WTC11 (cell line): ENCODE measurements around the gene POLR3B. TPM values are rescaled to one million over a fixed set of nuclear protein-coding genes. Genes with fewer than 3 reads are reported as not detected.

Experiments
- ATAC-seq: fragments of 200-7000 bp; cut with Tn5 transposase; 2 replicates; pipeline ENCODE4 v1.10.0; 2021; ENCODE audit warnings: mild to moderate bottlenecking, moderate library complexity
- CTCF ChIA-PET: fragments of 300-600 bp; sonication (Branson Sonifier 250); formaldehyde crosslinking; loops from one replicate; lab custom pipeline; 2021; ENCODE audit warnings: antibody characterized with exemption; lab: Charles Lee
- POLR2A ChIA-PET: fragments of 350-600 bp; sonication (Branson Sonifier 250); formaldehyde crosslinking; loops from one replicate; lab custom pipeline; 2021; ENCODE audit warnings: antibody characterized with exemption; lab: Charles Lee
- DNase-seq: peaks from one replicate; pipeline ENCODE4 v3.0.0; 2021; ENCODE audit warnings: low spot score
- H3K27ac Mint-ChIP-seq: 2 replicates; pipeline ENCODE4 v1.8.0; 2021; ENCODE audit warnings: mixed read lengths
- H3K27me3 Mint-ChIP-seq: 2 replicates; pipeline ENCODE4 v1.8.0; 2021; ENCODE audit warnings: low read depth, mild to moderate bottlenecking, moderate library complexity, mixed read lengths
- H3K36me3 Mint-ChIP-seq: 2 replicates; pipeline ENCODE4 v1.8.0; 2021; ENCODE audit warnings: mixed read lengths
- H3K4me1 Mint-ChIP-seq: 2 replicates; pipeline ENCODE4 v1.8.0; 2022; ENCODE audit warnings: mixed read lengths
- H3K4me3 Mint-ChIP-seq: 2 replicates; pipeline ENCODE4 v1.8.0; 2021; ENCODE audit warnings: mild to moderate bottlenecking, moderate library complexity, mixed read lengths
- H3K9me3 Mint-ChIP-seq: 2 replicates; pipeline ENCODE4 v1.8.0; 2021; ENCODE audit warnings: mixed read lengths
- AR ChIP-seq: fragments of 250-450 bp; sonication (Bioruptor Pico); IDR thresholded peaks from 2 replicates; pipeline ENCODE4 v1.9.0; 2021; ENCODE audit warnings: mild to moderate bottlenecking
- ATF6 ChIP-seq: sonication (generic); formaldehyde crosslinking; IDR thresholded peaks from 2 replicates; pipeline ENCODE4 v1.8.1; 2023; ENCODE audit warnings: mild to moderate bottlenecking, missing genetic modification reagents
- CBFB ChIP-seq: sonication (generic); formaldehyde crosslinking; IDR thresholded peaks from 2 replicates; pipeline ENCODE4 v1.8.1; 2022; ENCODE audit warnings: mild to moderate bottlenecking, low read depth, missing genetic modification reagents
- CREB1 ChIP-seq: sonication (generic); formaldehyde crosslinking; IDR thresholded peaks from 2 replicates; pipeline ENCODE4 v1.8.0; 2023; ENCODE audit warnings: mild to moderate bottlenecking, missing genetic modification reagents
- FOXJ3 ChIP-seq: sonication (generic); formaldehyde crosslinking; IDR thresholded peaks from 2 replicates; pipeline ENCODE4 v1.9.0; 2021; ENCODE audit warnings: missing genetic modification reagents, mild to moderate bottlenecking, borderline replicate concordance
- JUN ChIP-seq: sonication (generic); formaldehyde crosslinking; IDR thresholded peaks from 2 replicates; pipeline ENCODE4 v1.8.0; 2023; ENCODE audit warnings: mild to moderate bottlenecking, missing genetic modification reagents
- PRDM15 ChIP-seq: sonication (generic); formaldehyde crosslinking; IDR thresholded peaks from 2 replicates; pipeline ENCODE4 v1.8.0; 2022; ENCODE audit warnings: missing genetic modification reagents
- SMAD3 ChIP-seq: sonication (generic); formaldehyde crosslinking; IDR thresholded peaks from 2 replicates; pipeline ENCODE4 v1.8.0; 2022; ENCODE audit warnings: missing genetic modification reagents, mild to moderate bottlenecking, borderline replicate concordance
- SP1 ChIP-seq: sonication (generic); formaldehyde crosslinking; conservative IDR thresholded peaks from 2 replicates; pipeline ENCODE4 v1.8.1; 2022; ENCODE audit warnings: missing genetic modification reagents
- USF1 ChIP-seq: sonication (generic); formaldehyde crosslinking; IDR thresholded peaks from 2 replicates; pipeline ENCODE4 v1.8.0; 2022; ENCODE audit warnings: mild to moderate bottlenecking, missing genetic modification reagents
- USF2 ChIP-seq: sonication (generic); formaldehyde crosslinking; IDR thresholded peaks from 2 replicates; pipeline ENCODE4 v1.8.1; 2023; ENCODE audit warnings: mild to moderate bottlenecking, missing genetic modification reagents, moderate library complexity
- ZNF671 ChIP-seq: fragments of 250-450 bp; sonication (Bioruptor Pico); IDR thresholded peaks from 2 replicates; pipeline ENCODE4 v1.8.0; 2021; ENCODE audit warnings: mild to moderate bottlenecking
- total RNA-seq: library from RNA; stranded (reverse); gene quantifications from 3 replicates; pipeline ENCODE4 v1.2.3, GENCODE V29; 2021

The POLR3B gene
- total RNA-seq, 1 experiment from 2014 or later, result 9.0 TPM

GRCh38 chr12:106344131-106344530, 13.4 kb upstream of the POLR3B start:
- Mint-ChIP-seq H3K4me3 (no peak overlapping the region), H3K36me3 (no peaks in the 10 kb centered on the region), H3K27me3 (no peaks in the 10 kb centered on the region), H3K27ac (no peak overlapping the region), H3K4me1 (0 out of 2 replicates have a peak, but pooled peaks cover 3% of the 10 kb centered on the region), H3K9me3 (no peaks in the 10 kb centered on the region)
- CTCF ChIA-PET, result interaction anchor here (2.7 kb wide), 1 partner anchor 14 kb away, joined by 19 read pairs; the partner anchor contains the start of gene POLR3B
- ATAC-seq, result no peak
- POLR2A ChIA-PET, result no interaction called here
- DNase-seq, result no peak
- no peak for TF ChIP-seq SP1 (CRISPR knock-in tag)
- no peak for TF ChIP-seq FOXJ3 (CRISPR knock-in tag)
- TF ChIP-seq ZNF671, result no peak
- no peak for TF ChIP-seq JUN
- no peak for TF ChIP-seq AR (CRISPR knock-in tag)
- no peak for TF ChIP-seq PRDM15
- TF ChIP-seq CREB1 (CRISPR knock-in tag), result no peak
- no peak for TF ChIP-seq USF1 (CRISPR knock-in tag)
- TF ChIP-seq ATF6 (CRISPR knock-in tag), result no peak
- no peak for TF ChIP-seq SMAD3 (CRISPR knock-in tag)

GRCh38 chr12:106345746-106346145, 11.8 kb upstream of the POLR3B start:
- ATAC-seq, result peak; percentile 100
- no peaks in the 10 kb centered on the region for H3K9me3 Mint-ChIP-seq
- POLR2A ChIA-PET, result no interaction called here
- CTCF ChIA-PET, result interaction anchor here (0.8 to 2.7 kb wide), 13 partner anchors 10 to 574 kb away, joined by 3 to 19 read pairs (median 5); partner anchors contain the start of gene POLR3B
- H3K4me1 Mint-ChIP-seq, result 0 out of 2 replicates have a peak, but pooled peaks cover 3% of the 10 kb centered on the region
- no peaks in the 10 kb centered on the region for H3K27me3 Mint-ChIP-seq
- H3K4me3 Mint-ChIP-seq, result no peak overlapping the region
- H3K36me3 Mint-ChIP-seq, result no peaks in the 10 kb centered on the region
- TF ChIP-seq USF2 (CRISPR knock-in tag), result peak; percentile 28; the same call in 1 of the 2 replicates
- TF ChIP-seq CBFB (CRISPR knock-in tag), result no peak
- no peak overlapping the region for H3K27ac Mint-ChIP-seq
- peak; percentile 41 for DNase-seq
